ENCODE measurements around the gene C19orf12.

Gene C19orf12

DNA sequence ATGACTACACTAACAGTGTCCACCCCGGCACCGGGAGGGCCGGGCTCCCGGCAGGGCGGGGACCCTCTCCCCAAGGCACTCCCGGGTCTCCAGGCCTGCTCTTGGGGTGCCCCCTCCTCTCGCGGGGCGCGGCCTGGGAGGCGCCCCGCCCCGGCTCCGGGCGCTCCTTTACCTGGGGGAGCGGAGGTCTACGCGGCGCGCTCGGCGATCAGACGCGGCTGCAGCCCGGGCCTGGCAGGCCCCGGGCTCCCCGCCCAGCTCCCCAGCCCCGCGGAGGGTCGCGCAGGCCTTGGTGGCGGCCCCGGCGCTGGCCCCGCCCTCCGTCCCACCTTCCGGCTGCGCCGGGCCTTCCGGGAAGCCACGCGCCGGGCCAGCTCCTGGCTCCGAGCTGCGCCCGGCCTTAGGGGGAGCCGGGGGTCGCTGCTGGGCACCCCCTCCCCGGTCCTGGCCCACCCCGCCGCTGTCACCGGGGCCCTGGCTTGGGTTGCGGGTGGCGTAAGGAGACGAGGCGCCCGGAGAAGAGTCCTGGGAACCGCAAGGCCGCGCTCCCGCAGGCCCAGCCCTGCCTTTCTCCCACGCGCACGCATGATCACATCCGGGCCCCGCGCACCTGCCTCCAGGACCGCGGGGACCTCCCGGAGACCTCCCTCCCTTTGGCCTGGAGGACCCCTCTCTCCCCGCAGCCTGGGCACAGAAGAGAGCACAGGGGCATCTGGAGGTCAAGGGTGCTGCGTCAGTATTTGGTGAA is at the start of gene C19orf12:
TSS of gene C19orf12 (minus strand) at position 309 of the 748 bp plus-strand sequence. CDS start 6,848 bp downstream, outside the sequence.
- peak; percentile 67 for DNase-seq

DNA sequence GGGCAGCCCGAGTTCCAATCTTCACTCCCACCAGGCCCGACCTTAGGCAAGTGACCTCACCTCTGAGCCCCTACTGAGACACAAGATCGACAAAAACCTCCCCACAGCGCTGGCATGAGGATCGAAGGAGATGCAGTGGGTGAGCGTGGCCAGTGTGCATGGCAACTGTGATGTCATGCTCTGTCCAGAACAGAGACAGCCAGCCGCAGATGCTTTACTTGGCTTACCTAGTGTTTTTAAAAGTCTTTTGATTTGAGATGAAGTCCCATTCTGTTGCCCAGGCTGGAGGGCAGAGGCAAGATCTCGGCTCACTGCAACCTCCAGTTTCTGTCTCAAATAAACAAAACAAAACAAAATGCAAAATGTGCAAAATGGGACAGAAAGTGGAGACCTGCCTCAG is 49.3 kb upstream of the C19orf12 start:
- no peak for DNase-seq

DNA sequence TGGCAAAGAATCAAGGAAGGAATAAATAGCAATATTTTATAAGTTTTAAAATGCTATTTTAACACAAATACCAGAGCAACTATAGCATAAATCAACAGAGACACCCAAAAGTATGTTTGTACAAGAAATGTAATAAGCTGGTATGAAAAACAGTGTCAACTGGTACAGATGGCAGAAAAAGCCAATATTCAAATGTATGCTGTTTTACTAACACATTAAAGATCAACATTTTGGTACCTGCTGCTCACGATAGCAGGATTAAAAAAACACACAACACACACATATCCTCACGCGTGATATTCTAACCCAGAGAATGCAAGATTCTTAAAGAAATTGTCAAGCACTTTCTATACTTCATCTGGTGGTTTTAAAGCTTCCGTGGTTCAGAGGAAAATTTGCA is 48.1 kb upstream of the C19orf12 start:
- DNase-seq: no peak

DNA sequence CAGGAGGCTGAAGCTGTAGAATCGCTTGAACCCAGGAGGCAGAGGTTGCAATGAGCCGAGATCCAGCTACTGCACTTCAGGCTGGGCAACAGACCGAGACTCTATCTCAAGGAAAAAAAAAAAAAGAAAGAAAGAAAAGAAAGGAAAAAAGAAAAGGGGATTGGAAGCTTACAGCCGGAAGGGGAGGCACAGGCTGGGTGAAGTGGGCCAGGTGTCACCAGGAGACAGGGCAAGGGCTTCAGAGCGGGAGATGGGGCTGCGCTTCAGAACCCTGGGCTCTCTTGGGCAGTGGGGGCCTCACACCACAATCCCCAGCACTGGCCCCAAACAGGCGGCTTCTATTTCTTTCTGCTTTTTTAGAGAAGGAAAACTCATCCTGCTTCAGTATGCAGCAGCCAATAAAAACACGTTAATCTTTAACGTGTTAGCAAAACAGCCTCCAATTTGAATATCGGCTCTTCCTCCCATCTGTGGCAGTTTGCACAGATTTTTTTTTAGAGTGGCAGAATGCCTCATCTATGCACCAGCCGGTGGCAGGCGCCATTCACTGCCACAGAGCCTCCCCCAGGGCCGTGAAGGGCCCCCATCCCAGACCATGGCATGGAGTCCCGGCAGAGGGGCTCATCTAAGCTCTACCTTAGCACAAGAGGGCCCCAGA is 46.6 kb upstream of the C19orf12 start:
- no peak for DNase-seq

DNA sequence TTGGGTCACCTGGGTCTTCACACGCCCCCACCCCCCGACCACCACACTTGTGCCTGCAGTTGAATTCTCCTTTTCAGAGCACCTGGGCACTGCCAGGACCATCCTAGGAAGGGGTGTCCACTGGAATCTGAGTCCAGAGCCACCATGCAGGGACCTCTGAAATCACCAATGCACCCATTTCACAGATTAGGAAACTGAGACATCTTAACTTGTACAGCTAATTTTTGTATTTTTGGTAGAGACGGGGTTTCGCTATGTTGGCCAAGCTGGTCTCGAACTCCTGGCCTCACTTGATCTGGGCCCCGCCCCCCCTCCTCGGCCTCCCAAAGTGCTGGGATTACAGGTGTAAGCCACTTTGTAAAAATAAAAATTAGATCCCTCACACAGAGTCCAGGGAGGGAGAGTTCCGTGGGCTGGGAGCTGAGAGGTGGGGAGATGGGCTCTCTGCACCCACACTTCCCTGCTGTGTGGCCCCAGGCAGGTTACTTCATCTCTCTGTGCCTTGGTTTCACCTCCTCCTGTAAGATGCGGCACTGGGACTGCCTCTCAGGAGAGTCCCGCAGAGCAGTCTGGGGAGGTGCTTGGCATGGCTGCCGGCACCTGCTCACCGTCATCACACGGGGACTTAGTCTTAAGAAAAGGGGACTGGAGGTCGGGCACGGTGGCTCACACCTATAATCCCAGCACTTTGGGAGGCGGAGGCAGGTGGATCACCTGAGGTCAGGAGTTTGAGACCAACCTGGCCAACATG is 45.9 kb upstream of the C19orf12 start:
- no peak for DNase-seq

DNA sequence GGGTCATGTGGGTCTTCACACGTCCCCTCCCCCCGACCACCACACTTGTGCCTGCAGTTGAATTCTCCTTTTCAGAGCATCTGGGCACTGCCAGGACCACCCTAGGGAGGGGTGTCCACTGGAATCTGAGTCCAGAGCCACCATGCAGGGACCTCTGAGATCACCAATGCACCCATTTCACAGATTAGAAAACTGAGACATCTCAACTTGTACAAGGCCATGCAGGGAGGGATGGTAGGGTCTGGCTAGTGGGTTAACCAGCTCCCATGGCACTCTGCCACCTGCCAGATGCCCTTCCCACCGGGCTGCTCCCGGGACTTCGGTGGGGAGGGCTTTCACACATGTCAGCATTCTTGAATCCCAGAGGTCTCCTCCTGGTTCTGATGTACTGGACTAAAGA is 44.3 kb upstream of the C19orf12 start:
- DNase-seq: no peak

DNA sequence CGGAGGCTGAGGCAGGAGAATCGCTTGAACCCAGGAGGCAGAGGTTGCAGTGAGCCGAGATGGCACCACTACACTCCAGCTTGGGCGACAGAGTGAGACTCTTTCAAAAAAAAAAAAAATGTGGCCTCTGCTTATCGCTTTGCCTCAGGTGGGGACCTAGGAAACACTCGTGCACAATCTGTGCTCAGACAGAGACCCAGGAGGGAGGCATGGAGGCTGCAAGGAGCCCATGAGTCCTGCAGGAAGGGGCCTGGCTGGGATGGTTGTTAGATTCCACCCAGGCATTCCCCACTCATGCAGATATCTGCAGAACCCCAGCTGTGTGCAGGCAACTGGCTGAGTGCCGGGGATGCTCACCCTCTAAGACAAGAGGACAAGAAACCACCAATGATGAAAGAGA is 43.8 kb upstream of the C19orf12 start:
- no peak for DNase-seq

DNA sequence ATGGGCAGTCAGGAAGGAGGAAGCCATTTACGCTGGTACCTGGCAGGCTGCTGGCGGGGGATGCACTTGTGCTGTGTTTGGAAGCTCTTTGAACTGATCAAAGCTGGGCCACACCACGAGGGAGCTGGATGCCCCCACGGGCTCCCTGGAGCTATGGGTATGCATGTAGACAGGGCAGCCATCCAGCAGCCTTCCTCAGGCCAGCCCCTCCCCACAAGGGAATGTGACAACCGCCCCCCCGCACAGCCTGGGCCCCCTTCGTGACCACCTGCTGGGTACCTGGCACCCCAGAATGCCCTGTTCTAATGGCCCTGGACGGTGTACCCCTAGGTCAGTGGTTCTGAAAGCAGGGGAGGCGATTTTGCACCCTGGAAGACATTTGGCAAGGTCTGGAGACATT is 42.5 kb upstream of the C19orf12 start:
- DNase-seq: no peak

DNA sequence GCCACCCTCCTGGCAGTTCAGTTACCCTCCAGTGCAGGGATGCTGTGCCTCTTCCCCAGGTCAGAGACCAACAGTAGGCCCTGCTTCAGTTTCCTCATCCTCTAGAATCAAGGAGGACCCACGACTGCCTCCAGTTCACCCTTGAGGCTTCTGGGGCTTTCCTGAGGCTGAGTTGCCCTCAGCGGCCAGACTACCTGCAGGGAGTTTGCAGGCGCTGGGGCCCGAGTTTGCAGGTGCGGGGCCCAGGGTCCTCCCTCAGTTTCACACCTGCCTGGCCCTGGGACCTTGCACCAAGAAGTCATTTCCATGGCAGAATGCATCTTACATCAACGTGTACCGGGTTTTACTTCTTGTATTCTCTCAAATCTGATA is 38.9 kb upstream of the C19orf12 start:
- no peak for DNase-seq

DNA sequence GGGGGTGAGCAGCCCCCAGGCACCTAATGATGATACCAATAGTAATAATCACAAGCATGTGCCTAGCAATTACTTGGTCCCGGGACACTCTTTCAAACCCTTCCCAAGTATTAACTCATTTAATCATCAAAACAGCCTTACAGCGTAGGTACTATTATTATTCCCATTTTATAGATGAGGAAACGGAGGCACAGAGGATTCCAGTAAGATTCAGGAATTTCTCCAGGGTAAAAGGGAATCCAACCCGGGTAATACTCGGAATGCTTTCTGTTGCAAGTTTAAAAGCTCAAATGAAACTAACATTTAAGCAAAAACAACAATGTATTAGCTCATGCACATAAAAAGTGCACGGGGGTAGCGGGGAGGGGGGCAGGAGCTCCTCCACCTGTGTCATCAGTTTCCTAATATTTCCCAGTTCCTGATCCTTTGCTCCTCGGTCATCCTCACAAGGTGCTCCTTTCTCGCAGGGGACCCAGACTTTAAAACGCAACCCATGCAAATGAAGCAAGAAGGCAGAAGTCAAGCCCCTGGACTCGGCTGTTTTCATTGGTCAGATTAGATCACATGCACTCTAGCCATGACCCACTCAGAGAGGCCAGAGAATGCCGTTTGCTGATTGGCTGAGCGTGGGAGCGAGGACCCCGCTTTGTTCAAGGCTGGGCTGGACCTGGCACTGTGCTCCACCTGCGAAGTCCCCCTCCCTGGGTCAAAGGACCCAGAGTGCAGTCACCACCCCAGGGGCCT is 38.3 kb upstream of the C19orf12 start:
- DNase-seq: no peak

DNA sequence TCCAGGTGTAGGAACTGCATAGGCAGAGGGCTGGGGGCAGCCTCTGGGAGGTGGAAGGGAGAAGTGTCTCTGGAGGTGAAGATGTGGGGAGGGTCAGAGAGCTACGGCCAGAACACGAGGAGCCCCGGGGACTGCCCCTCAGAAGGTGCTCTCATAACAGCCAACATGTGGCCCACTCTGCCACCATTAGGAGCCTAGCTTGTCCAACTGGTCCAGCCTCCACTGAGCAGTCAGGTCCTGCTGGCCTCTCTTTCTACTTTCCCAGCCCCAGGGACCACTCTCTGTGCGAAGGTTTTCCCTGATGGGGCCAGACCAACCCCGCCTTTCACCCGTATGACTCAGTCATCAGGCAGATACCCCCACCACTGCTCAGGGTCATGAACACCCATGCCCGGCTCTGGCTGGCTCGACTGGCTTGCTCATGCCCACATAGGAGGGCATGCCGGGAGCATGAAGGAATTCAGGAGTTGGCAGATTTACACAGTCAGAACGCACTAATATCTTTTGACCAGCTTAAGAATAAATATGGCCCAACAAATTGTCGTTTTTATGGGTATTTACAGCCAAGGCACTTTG is 37.5 kb upstream of the C19orf12 start:
- no peak for DNase-seq

DNA sequence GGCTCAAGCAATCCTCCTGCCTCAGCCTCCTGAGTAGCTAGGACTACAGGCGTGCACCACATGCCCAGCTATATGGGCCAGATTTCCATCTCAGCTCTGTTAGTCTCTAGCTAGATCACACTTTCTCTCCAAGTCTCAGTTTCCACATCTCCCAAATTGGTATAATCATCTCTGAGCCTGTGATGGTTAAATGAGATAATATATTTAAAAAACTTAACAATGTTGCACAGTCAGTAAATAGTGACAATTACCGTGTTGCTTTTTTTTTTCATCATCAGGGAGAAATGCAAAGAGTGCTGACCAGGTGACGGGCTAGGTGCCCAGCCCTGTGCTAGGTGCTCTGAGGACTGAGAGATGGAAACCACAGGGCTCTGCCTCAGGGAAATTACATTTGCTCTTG is 36.9 kb upstream of the C19orf12 start:
- DNase-seq: no peak

DNA sequence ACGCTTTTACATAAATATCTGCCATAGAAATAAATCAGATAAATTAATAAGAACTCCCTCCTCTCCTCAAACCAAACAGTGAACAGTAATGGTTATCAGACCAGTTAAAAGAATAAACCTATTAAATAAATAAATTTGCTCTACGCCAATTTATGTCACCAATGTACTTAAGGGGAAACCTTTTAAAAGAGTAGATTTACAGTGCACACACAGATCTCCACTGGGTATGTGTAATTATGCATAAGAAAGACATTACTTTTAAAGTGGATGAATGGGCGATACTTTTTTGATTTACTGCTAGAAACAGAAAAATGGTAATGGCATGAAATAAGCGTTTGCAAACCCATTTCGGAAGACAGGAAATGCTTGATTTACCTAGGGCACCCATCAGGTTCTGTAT is 34.9 kb upstream of the C19orf12 start:
- no peak for DNase-seq

DNA sequence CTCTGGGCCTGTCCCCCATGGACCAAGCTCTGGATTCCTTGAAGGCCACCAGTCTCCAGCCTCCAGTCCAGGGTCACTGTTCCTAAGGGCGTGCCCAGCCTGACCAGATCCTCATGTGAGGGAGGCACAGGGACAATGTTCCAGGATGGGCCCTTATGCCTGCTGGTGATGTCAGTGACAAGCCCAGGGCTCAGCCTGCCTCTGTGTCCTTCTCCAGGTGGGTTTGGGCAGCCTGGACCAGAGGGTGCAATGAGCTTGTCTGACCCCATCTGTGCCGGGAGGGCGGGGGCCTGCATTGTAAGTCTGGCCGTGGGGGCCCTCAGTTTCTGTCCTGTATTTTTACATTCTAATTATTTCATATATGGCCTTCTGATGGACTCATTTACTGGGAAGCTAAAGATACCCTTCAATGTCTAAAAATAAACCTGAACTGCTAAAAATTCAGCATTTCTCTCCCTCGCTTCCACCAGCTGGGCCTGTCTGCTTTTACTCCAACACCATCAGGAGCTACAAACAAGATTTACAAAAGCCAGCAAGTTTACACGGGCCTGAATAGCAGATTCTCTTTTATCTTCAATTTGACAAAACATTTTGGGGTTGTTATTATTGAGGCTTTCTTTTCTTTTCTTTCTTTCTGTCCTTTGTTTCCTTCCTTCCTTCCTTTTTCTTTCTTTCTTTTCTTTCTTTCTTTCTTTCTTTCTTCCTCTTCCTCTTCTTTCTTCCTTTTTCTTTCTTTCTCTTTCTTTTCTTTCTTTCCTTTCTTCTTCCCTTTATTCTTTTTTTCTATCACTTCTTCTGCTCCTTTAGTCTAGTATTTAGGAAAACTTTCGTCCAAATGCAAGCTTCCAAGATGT is 34.2 kb upstream of the C19orf12 start:
- DNase-seq: no peak

DNA sequence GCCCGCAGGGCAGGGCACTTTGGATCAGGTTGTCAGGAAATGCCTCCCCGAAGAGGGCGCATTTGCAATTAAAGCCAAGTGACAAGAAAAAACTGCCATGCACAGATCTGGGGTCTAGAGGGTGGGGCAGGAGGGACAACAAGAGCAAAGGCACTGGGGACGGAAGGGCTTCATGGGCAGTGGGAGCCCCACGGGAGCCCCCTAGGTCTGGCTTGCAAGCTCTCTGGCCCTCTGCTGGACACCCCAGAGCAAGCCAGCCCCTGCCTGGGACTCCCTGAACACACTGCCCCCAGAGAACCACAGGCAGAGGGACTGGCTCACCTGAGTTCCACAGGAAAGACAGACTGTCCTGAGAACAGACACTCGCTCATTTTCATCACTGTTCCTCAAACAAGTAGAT is 30.2 kb upstream of the C19orf12 start:
- DNase-seq: no peak

DNA sequence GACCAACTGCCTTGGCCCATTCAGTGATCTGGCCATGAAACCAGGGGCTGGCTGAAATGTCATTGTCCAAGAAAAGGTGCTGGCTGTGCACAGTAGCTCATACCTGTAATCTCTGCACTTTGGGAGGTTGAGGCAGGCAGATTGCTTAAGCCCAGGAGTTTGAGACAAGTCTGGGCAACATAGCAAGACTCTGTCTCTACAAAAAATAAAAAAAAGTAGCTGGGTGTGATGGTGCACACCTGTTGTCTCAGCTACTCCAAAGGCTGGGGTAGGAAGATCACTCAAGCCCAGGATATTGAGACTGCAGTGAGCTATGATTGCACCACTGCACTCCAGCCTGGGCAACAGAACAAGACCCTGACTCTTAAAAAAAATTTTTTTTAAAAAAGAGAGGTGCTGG is 28.6 kb upstream of the C19orf12 start:
- DNase-seq: no peak

DNA sequence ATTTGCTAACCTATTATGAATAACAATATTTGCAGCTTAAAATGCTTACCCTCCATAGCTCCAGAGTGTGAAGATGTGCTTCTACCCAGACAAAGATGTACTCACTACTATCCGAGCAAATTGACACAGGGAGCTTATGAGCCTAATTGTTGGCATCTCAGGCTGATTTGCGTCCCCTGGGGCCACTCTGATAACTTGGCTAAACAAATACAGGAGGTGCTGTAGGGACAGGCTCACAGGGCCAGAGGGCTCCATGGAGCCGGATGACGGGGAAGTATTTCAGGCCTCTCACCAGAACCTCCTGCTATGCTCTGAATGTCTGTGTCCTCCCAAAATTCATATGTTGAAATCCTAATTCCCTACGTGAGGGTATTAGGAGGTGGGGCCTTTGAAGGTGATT is 26.7 kb upstream of the C19orf12 start:
- DNase-seq: no peak

DNA sequence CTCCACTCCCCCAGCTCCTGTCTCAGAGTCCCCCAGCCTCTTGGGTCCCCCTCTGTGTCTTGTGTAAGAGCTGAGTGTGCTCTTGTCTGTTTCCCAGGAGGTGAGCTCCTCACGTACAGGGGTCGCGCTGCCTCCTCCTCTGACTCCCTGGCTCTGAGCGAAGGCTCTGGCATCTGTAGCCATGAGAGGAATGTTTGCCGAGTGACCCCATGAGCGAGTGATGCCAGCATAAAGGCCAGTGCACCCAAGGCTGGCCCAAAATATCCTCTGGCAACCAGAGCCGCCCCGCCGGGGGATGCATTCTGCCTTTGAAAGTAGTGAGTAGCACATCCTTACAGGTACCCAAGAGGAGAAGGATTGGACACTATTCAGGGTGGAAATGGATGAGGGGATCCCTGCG is 26.2 kb upstream of the C19orf12 start:
- DNase-seq: no peak

DNA sequence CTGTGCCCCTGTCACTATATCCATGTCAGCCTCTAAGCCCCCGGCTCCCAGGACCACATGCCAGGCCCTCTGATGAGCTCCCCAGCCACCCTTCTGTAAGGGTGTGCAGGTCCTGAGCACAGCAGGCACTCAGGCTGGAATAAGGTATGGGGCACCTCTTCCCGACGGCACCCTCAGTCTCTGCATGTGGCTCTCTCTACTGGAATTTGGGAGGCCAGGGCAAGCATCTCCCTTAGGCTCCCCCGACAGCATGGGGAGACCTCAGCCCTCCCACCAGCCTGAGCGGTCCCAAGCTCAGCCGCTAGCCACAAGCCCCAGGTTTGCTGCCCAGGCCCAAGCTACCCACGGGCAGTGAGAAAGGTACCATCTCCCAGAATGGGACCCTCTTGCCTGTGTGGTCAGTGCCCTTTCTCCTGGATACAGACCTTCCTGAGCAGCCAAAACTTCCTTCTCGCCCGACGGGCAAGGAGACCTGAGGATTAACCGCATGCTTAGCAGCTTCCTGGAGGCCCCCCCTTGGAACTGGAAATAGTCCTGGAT is 22.5 kb upstream of the C19orf12 start:
- DNase-seq: no peak

DNA sequence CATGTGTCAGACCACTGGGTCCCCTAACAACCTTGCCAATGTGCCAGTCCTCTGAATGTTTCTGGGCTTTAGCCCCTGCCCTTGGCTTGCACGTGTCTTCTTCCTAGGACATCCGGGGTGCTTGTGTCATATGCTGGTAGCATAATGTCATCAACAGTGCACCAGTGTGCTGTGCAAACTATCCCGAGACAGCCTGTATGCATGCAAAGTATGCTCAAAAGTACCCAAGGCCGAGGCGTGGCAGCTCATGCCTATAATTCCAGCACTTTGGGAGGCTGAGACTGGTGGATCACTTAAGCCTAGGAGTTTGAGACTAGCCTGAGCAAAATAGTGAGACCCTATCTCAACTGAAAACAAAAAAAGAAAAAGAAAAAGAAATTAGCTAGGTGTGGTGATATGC is 20.8 kb upstream of the C19orf12 start:
- no peak for DNase-seq

DNA sequence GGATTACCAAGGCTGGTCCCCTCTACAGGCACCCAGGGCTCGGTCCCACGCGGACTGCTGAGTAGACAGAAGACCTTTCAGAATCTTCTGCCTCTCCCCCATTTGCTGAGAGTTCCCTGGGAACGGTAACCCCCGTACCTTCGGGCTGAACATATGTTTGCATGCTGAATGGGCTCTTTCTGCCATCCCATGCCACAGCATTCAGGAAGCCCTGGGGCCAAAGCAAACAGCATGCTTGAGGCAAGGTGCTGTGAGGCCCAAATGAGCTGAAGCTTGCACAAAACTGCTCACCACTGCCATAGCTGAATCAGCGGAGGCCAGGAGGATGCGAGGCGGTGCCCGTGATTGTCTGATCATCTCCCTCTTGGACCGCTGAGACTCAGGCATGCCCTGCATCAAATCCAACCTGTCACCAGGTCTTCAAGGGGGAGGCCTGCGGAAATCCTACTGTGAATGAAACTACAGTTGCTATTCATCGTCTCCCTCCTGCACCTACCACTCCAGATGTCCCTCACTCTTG is 16.3 kb upstream of the C19orf12 start:
- no peak for DNase-seq

DNA sequence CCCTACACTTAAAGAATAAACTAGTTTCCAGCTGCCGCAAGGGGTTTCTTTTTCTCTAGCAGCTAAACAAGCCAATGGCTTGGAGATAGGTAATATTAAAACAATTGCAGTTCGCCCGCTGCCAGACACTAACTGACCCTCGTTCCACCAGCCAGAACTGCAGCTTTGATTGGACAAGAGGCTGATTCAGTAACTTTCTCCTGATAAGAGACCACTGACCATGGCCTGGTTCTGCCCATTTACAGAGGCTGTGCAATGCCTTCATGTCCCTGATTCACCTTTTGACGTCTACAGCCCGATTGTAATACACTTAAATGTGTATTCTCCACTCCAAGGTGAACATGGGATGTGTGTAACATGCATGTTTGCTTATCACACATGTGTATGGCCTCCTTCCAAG is 12.8 kb upstream of the C19orf12 start:
- no peak for DNase-seq

All from islet precursor cell (in vitro differentiated cells).